Measurements from ENCODE around the gene OTOP2.

DNA sequence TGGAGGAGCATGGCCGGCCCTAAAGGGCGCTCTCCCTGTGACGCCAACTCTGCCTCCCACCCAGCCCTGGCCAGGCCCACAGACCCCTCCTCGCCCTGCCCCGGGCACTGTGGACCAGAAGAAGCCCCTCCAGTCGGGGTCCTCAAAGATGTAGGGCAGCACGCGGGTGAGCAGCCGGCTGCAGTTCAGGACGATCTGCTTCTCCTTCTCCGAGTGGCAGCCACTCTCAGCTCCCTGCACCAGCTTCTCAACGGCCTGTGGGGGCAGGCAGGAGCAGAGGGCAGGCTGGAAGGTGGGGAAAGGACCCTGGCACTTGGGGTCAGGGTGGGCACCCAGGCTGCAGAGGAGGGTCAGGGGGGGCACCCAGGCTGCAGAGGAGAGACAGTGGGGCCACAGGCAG is 39.6 kb downstream of the OTOP2 start:
- no peak for TF ChIP-seq EZH2 (IDR thresholded peaks at IDR 0.05; ENCODE audit: insufficient read depth, poor library complexity, severe bottlenecking)
- no peak for TF ChIP-seq EZH2phosphoT487 (IDR thresholded peaks at IDR 0.05; ENCODE audit: insufficient read depth, low read depth)
